Astrocyte of the cerebellum (primary cell): ENCODE measurements around the gene PSMD13.
"Not testable (repeated sequence)": the region's sequence is repeated elsewhere in the genome, so short reads cannot be mapped to it uniquely, and the experiment has no call there.

Source experiments
- DNase-seq: peaks from one replicate; pipeline ENCODE4 v3.0.0-alpha.2; 2011; ENCODE audit warnings: low read depth
- H3K4me3 ChIP-seq: 2 replicates; pipeline ENCODE4 v1.5.1; 2011; ENCODE audit warnings: mild to moderate bottlenecking, low read depth, low read length, moderate library complexity
- CTCF ChIP-seq: IDR thresholded peaks from 2 replicates; pipeline ENCODE4 v1.5.1; 2012; ENCODE audit warnings: low read length, low read depth, moderate library complexity, mild to moderate bottlenecking; ENCODE audit errors: missing control alignments
- in situ Hi-C: cut with HindIII; loops from 2 replicates; pipeline ENCODE4 v1.10.0; 2017; ENCODE audit warnings: low sequenced_read_pairs

PSMD13 gene

GRCh38 chr11:285894-286220 lies 49.1 kb downstream of the PSMD13 start:
- H3K4me3 ChIP-seq = no peak overlapping the region
- TF ChIP-seq CTCF = no peak
- in situ Hi-C loops = no loop called here
- no peak for DNase-seq

- DNase-seq, H3K4me3 ChIP-seq, in situ Hi-C loops: not testable (repeated sequence)
Measured at GRCh38 chr11:286977-287820, 50.4 kb downstream of the PSMD13 start.

- in situ Hi-C loops = no loop called here
- DNase-seq = no peak
- no peak for TF ChIP-seq CTCF
- peak overlapping the region; percentile 47 for H3K4me3 ChIP-seq
Measured at GRCh38 chr11:287821-288477, 51.2 kb downstream of the PSMD13 start.

GRCh38 chr11:288478-289397 lies 52.0 kb downstream of the PSMD13 start, which contains the start of gene PGGHG:
Gene PGGHG, plus strand, starts transcription at chr11:289126. Its CDS starts 691 bp downstream, at chr11:289817.
- peak within 1 kb of the TSS; percentile 47 for H3K4me3 ChIP-seq
- TF ChIP-seq CTCF = no peak
- in situ Hi-C loops = no loop called here
- DNase-seq = no peak

GRCh38 chr11:289398-289711 lies 52.6 kb downstream of the PSMD13 start:
- DNase-seq = no peak
- no peak for TF ChIP-seq CTCF
- in situ Hi-C loops = no loop called here
- peak overlapping the region; percentile 47 for H3K4me3 ChIP-seq

GRCh38 chr11:289712-290620 lies 53.2 kb downstream of the PSMD13 start:
- in situ Hi-C loops = no loop called here
- TF ChIP-seq CTCF = no peak
- H3K4me3 ChIP-seq = peak overlapping the region; percentile 47
- DNase-seq = no peak
